Activated naive CD4-positive, alpha-beta T cell treated with anti-CD3 and anti-CD28 coated beads for 36 hours (primary cell): Measurements from ENCODE around the gene PYGM. TPM values are rescaled to one million over a fixed set of nuclear protein-coding genes. Genes with fewer than 3 reads are reported as not detected.

ENCODE experiments used
- CTCF ChIA-PET: fragments of 350-600 bp; sonication (Branson Sonifier 250); formaldehyde crosslinking; loops from one replicate; lab custom pipeline; 2021; ENCODE audit warnings: antibody characterized with exemption; lab: Charles Lee
- DNase-seq: peaks from one replicate; pipeline ENCODE4 v3.0.0-alpha.2; 2020
- H3K27ac Mint-ChIP-seq: one replicate; pipeline ENCODE4 v1.8.0; 2021; ENCODE audit warnings: mild to moderate bottlenecking, mixed read lengths
- H3K27me3 Mint-ChIP-seq: one replicate; pipeline ENCODE4 v1.8.0; 2021; ENCODE audit warnings: low read depth, mixed read lengths
- H3K36me3 Mint-ChIP-seq: one replicate; pipeline ENCODE4 v1.8.0; 2021; ENCODE audit warnings: low read depth, mixed read lengths
- H3K4me1 Mint-ChIP-seq: one replicate; pipeline ENCODE4 v1.8.0; 2021; ENCODE audit warnings: low read depth, mixed read lengths
- H3K4me3 Mint-ChIP-seq: one replicate; pipeline ENCODE4 v1.8.0; 2021; ENCODE audit warnings: mild to moderate bottlenecking, moderate library complexity, mixed read lengths
- H3K9me3 Mint-ChIP-seq: one replicate; pipeline ENCODE4 v1.8.0; 2021; ENCODE audit warnings: mixed read lengths
- intact Hi-C: fragments of 100-400 bp; cut with micrococcal nuclease; formaldehyde crosslinking; loops from one replicate; pipeline ENCODE4 v1.15.1; 2023
- total RNA-seq, 2 experiments: library from RNA; stranded (reverse); gene quantifications; one replicate each; pipeline ENCODE4 v1.2.3, GENCODE V29; 2021

The PYGM gene
- total RNA-seq, 2 experiments from 2014 or later: 0.64 to 0.89 TPM

DNA sequence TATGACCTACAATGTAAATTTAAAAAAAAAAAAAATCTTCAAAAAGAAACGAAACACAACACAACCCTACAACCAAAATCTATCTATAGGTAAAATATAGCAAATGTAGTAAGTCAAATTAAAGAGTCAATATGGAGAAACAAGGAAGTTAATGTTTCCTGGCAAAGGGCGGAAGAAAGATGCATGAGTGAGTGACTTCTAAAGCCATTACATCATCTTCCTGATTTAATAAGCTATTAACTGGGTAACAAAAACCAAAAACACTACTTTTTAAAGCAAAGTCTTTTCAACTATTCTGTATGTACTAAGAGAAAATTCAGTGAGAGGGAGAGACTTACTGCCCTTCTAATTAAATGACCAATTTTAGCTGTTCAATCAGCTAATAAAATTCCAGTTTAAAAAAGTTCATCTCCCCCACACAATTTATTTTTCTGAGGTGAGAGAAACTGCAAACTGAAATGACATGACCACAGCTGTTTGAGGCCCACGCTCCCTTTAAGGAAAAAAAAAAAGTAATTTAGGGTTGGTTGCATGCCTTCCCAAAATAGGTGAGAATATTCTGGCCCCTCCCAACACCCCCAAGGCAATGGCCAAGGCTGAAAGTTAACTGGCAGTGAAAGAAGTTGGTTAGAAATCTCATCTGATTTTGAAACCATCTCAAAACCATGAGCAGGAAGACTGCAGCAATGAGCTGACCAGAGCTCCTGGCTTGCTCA lies 12.7 kb upstream of the PYGM start:
- peaks cover 90% of the 10 kb centered on the region for H3K36me3 Mint-ChIP-seq
- no peaks in the 10 kb centered on the region for H3K9me3 Mint-ChIP-seq
- peak overlapping the region; percentile 43 for H3K4me3 Mint-ChIP-seq
- H3K27me3 Mint-ChIP-seq: no peaks in the 10 kb centered on the region
- H3K27ac Mint-ChIP-seq: peak overlapping the region; percentile 95
- no peak for DNase-seq
- intact Hi-C loops: loop anchor here (1.0 kb wide), 1 partner anchor 8 kb away; no protein-coding TSS in a partner anchor
- H3K4me1 Mint-ChIP-seq: peaks cover 96% of the 10 kb centered on the region
- CTCF ChIA-PET: interaction anchor here (0.6 to 1.2 kb wide), 7 partner anchors 9 to 455 kb away, joined by 3 to 8 read pairs (median 4); partner anchors contain the start of genes PRDX5, PYGM, RASGRP2 and TRMT112

DNA sequence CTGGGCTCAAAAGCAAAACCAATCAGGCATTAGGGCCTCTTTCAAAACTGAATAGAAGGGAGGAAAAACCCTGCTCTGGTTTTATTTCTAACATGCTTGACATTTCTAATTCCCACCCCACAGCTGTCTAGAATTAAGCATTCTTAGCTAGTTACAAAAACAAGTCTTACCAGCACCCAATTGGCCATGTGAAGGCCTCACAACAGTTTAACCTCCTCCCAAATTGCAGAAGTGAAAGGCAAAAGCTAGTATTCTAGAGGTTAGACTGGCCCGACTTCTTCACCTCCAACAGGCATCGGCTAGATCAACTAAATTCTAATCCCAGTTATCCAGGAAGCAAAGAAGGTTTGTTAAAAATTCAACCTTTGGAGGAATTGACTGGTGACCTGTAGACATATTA lies 12.1 kb upstream of the PYGM start:
- H3K36me3 Mint-ChIP-seq: peaks cover 90% of the 10 kb centered on the region
- peak overlapping the region; percentile 43 for H3K4me3 Mint-ChIP-seq
- CTCF ChIA-PET: interaction anchor here (0.8 to 1.2 kb wide), 5 partner anchors 9 to 83 kb away, joined by 3 to 7 read pairs (median 4); partner anchors contain the start of genes PYGM and RASGRP2
- peak overlapping the region; percentile 95 for H3K27ac Mint-ChIP-seq
- DNase-seq: no peak
- no peaks in the 10 kb centered on the region for H3K27me3 Mint-ChIP-seq
- no peaks in the 10 kb centered on the region for H3K9me3 Mint-ChIP-seq
- intact Hi-C loops: loop anchor here (1.0 kb wide), 1 partner anchor 8 kb away; no protein-coding TSS in a partner anchor
- peaks cover 98% of the 10 kb centered on the region for H3K4me1 Mint-ChIP-seq

DNA sequence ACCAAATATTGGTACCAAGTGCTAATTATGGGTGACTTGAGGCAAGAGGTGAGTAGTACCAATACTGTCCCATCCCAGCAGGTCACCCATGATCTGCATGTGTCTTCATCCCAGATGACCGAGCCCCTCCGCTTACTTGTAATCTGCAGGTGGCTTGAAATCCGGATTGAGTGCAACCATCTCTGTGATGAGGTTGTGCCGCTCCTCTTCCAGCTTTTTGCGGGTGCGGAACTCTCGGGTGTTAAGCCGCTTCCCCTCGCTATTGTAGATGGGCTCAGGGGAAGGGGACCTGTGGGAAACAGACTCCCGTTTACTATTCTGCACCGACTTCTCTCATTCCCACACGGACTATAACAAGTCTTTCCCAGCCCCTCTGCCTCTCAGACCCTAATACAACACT lies 10.3 kb upstream of the PYGM start:
- Mint-ChIP-seq H3K4me1 (peaks cover 94% of the 10 kb centered on the region), H3K27me3 (no peaks in the 10 kb centered on the region), H3K4me3 (no peak overlapping the region), H3K9me3 (no peaks in the 10 kb centered on the region), H3K36me3 (peaks cover 84% of the 10 kb centered on the region), H3K27ac (peak overlapping the region; percentile 95)
- intact Hi-C loops: no loop called here
- CTCF ChIA-PET: interaction anchor here (0.5 to 2.3 kb wide), 2 partner anchors 10 to 471 kb away, joined by 3 to 6 read pairs; partner anchors contain the start of gene PYGM
- no peak for DNase-seq

DNA sequence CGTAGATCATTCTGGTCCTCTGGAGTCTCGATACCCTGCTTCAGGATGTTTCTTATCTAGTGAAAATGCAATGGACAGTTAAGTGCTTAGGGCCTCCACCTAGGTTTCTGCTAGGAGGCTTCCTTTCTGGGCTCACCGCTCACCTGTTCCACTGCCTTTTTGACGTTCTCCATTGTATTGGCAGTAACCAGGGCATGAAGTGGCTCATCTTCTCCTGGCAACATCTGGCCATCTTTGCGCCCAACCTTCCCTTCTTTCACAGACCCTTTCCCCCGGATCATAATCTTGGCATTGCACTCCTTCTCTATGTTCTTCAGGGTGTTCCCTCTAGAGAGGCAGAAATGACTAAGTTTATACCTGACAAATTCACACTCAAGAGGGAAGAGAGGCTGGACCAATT lies 9.5 kb upstream of the PYGM start:
- Mint-ChIP-seq H3K27ac (peak overlapping the region; percentile 89), H3K9me3 (no peaks in the 10 kb centered on the region), H3K4me3 (no peak overlapping the region), H3K4me1 (peaks cover 94% of the 10 kb centered on the region), H3K36me3 (peaks cover 84% of the 10 kb centered on the region), H3K27me3 (no peaks in the 10 kb centered on the region)
- DNase-seq: no peak
- CTCF ChIA-PET: interaction anchor here (2.3 kb wide), 1 partner anchor 10 kb away, joined by 6 read pairs; the partner anchor contains the start of gene PYGM
- intact Hi-C loops: no loop called here

DNA sequence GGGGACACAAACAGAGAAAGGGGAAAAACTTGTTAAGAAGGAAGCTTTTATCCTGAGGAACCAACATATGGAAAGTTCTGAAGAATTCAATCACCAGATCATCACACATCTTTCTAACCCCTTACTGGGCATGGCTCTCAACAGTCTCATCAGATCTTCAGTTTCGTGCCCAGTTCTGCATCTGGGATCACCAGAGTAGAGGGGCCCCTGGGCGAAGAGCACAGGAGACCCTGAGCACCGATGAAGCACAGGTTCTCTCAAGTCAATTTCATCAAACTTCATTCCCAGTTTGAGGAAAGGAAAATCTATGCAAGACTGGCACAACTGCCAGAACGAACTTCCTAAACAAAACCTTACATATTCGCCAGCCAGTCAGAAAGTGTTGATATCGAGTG lies 8.5 kb upstream of the PYGM start:
- Mint-ChIP-seq H3K4me1 (peaks cover 96% of the 10 kb centered on the region), H3K9me3 (no peaks in the 10 kb centered on the region), H3K27me3 (no peaks in the 10 kb centered on the region), H3K4me3 (no peak overlapping the region), H3K36me3 (peaks cover 84% of the 10 kb centered on the region), H3K27ac (peak overlapping the region; percentile 89)
- CTCF ChIA-PET: interaction anchor here (0.7 to 2.3 kb wide), 6 partner anchors 8 to 84 kb away, joined by 3 to 8 read pairs (median 4); partner anchors contain the start of gene PYGM
- intact Hi-C loops: no loop called here
- no peak for DNase-seq

DNA sequence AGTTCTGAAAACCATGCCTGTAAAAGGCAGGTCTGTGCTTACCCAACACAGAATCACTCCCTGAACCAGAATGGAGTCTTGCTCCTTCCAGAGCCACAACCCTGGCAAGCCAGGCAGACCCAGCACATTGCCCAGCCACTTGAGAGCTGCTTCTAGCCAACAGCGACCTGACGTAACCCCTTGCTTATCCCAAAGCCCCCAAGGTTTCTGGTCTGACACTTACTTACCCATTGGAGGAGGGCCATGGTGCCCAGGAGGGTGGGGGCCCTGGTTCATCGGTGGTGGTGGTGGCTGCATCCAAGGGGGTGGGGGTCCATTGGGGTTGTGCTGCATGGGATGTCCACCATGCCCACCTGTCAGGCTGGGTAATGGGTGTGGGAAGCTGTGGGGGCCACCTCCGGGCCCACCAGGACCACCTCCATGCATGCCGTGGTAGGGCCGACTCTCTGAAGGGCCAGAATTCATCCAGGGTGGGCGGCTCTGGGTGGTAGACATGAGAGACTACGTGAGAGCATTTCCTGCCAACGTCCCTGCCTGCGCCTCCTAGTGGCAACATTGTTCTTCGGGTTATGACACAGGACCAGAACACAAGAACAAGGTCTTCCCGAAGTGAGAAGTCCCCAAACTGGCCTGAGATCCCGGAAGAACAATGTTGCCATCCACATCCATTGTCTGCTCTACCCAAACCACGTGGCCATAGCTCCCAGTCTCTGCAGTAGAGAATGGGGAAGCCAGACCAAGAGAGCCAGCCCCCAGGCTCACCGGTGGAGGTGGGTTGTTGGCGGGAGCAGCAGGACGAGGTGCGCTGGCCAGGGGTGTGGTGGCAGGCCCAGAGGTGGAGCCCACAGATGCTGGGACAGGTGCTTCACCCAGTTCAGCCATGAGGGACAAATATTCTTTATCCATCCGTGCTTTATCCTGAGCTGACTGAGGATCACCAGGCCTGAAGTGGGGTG lies 7.8 kb upstream of the PYGM start:
- peaks cover 84% of the 10 kb centered on the region for H3K36me3 Mint-ChIP-seq
- CTCF ChIA-PET: interaction anchor here (0.7 to 2.3 kb wide), 6 partner anchors 8 to 83 kb away, joined by 3 to 8 read pairs (median 4); partner anchors contain the start of gene PYGM
- peak overlapping the region; percentile 89 for H3K27ac Mint-ChIP-seq
- no peaks in the 10 kb centered on the region for H3K9me3 Mint-ChIP-seq
- H3K27me3 Mint-ChIP-seq: no peaks in the 10 kb centered on the region
- H3K4me3 Mint-ChIP-seq: peak overlapping the region; percentile 19
- H3K4me1 Mint-ChIP-seq: peaks cover 96% of the 10 kb centered on the region
- peak; percentile 90 for DNase-seq
- intact Hi-C loops: no loop called here

DNA sequence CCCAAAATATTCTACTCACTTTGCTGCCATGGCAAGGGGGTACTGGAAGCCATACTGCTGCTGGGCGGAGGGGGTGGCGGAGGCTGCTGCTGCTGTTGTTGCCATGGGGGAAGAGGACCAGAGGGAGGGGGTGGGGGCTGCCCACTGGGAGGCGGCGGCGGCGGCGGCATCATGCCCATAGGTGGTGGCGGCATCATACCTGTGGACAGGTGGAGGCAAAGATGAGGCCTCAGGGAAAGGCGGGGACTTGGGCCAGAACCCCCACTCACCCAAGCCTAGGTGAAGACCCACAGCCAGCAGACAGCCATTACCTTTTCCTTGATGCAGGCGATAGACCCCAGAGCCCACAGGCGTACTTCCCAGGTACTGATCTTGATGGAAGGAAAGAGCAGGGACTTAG lies 7.1 kb upstream of the PYGM start:
- DNase-seq: no peak
- intact Hi-C loops: no loop called here
- Mint-ChIP-seq H3K9me3 (no peaks in the 10 kb centered on the region), H3K4me3 (no peak overlapping the region), H3K27me3 (no peaks in the 10 kb centered on the region), H3K4me1 (peaks cover 95% of the 10 kb centered on the region), H3K36me3 (peaks cover 82% of the 10 kb centered on the region), H3K27ac (no peak overlapping the region)
- CTCF ChIA-PET: interaction anchor here (0.6 to 2.6 kb wide), 4 partner anchors 9 to 78 kb away, joined by 4 to 8 read pairs (median 5); partner anchors contain the start of gene RASGRP2

DNA sequence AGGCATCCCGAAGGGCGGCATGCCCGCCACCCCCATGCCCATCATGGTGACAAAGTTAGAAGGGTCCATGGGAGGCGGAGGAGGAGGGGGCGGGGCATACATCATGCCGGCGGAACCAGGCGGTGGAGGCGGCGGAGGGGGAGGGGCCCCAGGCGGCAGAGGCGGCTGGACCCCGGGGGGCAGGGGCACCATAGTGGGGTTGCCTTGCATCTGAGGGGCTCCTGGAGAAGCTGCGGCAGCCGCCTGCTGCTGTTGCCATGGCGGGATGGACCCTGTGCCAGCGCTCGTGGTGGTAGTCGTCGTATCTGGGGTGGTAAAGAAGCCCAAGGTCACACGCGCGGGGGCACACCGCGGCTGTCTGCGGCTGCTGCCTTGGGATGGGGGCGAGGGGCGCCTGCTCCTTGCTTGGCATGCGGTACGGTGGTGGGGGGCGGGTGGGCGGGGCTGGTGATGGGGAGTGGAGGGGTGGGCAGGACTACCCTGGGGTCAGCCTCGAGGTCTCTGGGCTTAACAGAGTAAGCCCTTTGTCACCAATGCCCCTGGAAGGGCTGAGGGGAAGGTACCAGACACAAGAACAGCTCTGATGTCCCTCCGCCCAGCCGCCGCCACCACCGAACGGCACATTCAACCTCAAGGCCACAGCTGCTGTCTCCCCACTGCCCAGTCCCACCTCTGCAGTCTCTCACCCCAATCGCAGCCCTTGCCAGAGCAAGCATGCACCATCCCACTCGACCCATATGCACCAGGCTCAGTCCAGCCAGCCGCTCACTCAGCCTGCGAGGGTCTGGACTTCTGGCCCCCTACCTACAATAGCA lies 6.3 kb upstream of the PYGM start:
- Mint-ChIP-seq H3K36me3 (peaks cover 74% of the 10 kb centered on the region), H3K9me3 (no peaks in the 10 kb centered on the region), H3K27me3 (no peaks in the 10 kb centered on the region), H3K4me1 (peaks cover 94% of the 10 kb centered on the region), H3K4me3 (no peak overlapping the region), H3K27ac (peak overlapping the region; percentile 71)
- no peak for DNase-seq
- intact Hi-C loops: loop anchor here (2.0 kb wide), 1 partner anchor 13 kb away; the partner anchor contains the start of gene SF1
- CTCF ChIA-PET: interaction anchor here (0.6 to 2.6 kb wide), 3 partner anchors 10 to 77 kb away, joined by 4 to 6 read pairs (median 4); partner anchors contain the start of gene RASGRP2

DNA sequence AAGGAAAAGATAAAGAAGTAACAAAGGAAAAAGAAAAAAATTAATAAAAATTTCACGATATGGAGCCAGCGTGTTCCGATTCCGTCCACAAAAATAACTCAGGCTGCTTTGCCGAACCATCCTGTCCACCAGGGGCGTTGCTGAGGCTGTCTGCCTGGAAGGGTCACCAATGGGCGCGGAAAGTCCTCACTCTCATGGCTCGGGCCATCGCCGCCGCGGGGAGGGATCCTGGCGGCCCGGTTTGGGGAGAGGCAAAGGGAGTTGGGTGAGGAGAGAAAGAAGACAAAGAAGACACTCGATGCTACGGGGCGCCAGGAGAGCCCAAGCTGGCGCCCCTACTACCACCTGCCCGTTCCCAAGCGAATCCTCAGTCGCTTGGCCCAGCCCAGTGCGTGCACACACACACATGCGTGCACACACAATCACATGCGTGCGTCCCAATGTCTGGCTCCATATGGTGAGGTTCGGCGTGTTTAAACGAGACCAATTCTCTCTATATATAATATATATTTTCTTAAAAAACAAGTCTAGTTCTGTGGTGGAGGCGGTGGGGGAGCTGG lies 5.6 kb upstream of the PYGM start:
- Mint-ChIP-seq H3K4me1 (peaks cover 92% of the 10 kb centered on the region), H3K4me3 (no peak overlapping the region), H3K9me3 (no peaks in the 10 kb centered on the region), H3K27me3 (no peaks in the 10 kb centered on the region), H3K36me3 (peaks cover 68% of the 10 kb centered on the region), H3K27ac (peak overlapping the region; percentile 83)
- intact Hi-C loops: loop anchor here (2.0 kb wide), 1 partner anchor 13 kb away; the partner anchor contains the start of gene SF1
- CTCF ChIA-PET: interaction anchor here (1.1 to 2.6 kb wide), 4 partner anchors 10 to 77 kb away, joined by 3 to 6 read pairs (median 4); no protein-coding TSS in a partner anchor
- DNase-seq: no peak

DNA sequence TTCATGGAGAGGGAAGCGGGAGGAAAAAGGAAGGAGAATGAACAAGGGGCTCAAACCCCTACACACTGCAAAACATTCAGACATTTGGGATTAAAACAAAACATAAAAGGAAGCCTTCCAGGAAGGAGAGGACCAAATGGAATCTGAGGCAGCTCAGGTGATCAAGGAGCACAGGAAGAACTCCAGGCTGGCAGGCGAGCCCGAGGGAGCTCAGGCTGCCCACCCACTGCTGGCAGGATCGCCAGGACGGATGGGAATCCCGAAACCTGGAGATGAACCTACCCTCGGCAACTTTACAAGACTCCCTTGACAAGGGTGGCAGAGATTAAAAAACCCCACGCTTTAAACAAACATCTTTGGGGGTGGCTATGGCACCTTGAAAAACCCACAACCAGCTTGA lies 5.0 kb upstream of the PYGM start:
- no peaks in the 10 kb centered on the region for H3K27me3 Mint-ChIP-seq
- peak overlapping the region; percentile 83 for H3K27ac Mint-ChIP-seq
- peaks cover 89% of the 10 kb centered on the region for H3K4me1 Mint-ChIP-seq
- CTCF ChIA-PET: interaction anchor here (1.1 to 2.6 kb wide), 4 partner anchors 11 to 22 kb away, joined by 3 to 6 read pairs (median 4); no protein-coding TSS in a partner anchor
- intact Hi-C loops: loop anchor here (1.0 to 2.0 kb wide), 3 partner anchors 8 to 21 kb away; partner anchors contain the start of gene SF1
- no peak overlapping the region for H3K4me3 Mint-ChIP-seq
- no peaks in the 10 kb centered on the region for H3K9me3 Mint-ChIP-seq
- H3K36me3 Mint-ChIP-seq: peaks cover 64% of the 10 kb centered on the region
- DNase-seq: no peak
